Body of pancreas (tissue), 4 donors: ENCODE results near the gene GSE1.

Experiments used
- POLR2A ChIP-seq, 3 donors: fragments of 450-650 bp; IDR thresholded peaks; one replicate each; pipeline ENCODE4 v1.6.1; 2016; ENCODE audit warnings: antibody characterized with exemption in 3 of 3, mild to moderate bottlenecking in 2 of 3
- TF ChIP-seq, protein P1 (sequence below), 7 experiments: fragments of 450-650 bp in 4 of 7; fragments of 200-600 bp in 3 of 7; sonication (generic) in 3 of 7; IDR thresholded peaks; one replicate each; pipeline ENCODE4 v1.5.1; 2016 to 2019; ENCODE audit warnings: antibody characterized with exemption in 7 of 7

GRCh38 chr16:85717393-85718152, 104.5 kb downstream of the GSE1 start:
- no peak for TF ChIP-seq POLR2A (IDR thresholded peaks at IDR 0.05)
- TF ChIP-seq, protein P1, sequence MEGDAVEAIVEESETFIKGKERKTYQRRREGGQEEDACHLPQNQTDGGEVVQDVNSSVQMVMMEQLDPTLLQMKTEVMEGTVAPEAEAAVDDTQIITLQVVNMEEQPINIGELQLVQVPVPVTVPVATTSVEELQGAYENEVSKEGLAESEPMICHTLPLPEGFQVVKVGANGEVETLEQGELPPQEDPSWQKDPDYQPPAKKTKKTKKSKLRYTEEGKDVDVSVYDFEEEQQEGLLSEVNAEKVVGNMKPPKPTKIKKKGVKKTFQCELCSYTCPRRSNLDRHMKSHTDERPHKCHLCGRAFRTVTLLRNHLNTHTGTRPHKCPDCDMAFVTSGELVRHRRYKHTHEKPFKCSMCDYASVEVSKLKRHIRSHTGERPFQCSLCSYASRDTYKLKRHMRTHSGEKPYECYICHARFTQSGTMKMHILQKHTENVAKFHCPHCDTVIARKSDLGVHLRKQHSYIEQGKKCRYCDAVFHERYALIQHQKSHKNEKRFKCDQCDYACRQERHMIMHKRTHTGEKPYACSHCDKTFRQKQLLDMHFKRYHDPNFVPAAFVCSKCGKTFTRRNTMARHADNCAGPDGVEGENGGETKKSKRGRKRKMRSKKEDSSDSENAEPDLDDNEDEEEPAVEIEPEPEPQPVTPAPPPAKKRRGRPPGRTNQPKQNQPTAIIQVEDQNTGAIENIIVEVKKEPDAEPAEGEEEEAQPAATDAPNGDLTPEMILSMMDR (IDR thresholded peaks at IDR 0.05): peak; percentile 61 to 82 (median 72)
